Kidney (tissue), 14 donors: Measurements from ENCODE around the gene RPS27A. TPM values are rescaled to one million over a fixed set of nuclear protein-coding genes. Genes with fewer than 3 reads are reported as not detected.

ENCODE experiments used
- DNase-seq, 5 donors: peaks; one replicate each; pipeline ENCODE4 v3.0.0-alpha.2; 2013 to 2020
- FAIRE-seq: peaks from 2 replicates; lab custom pipeline; 2012; peaks lifted over from hg19 to GRCh38; lab: Jason Lieb, UNC
- H3K27ac ChIP-seq, 2 donors: one replicate each; pipeline ENCODE4 v1.7.0; 2013; ENCODE audit warnings: low read depth in 2 of 2, low read length in 2 of 2, inconsistent platforms in 1 of 2
- H3K27me3 ChIP-seq: one replicate; pipeline ENCODE4 v1.7.1; 2013; ENCODE audit warnings: low read length, inconsistent platforms; ENCODE audit not compliant: control insufficient read depth, insufficient read depth
- H3K36me3 ChIP-seq, 3 donors: one replicate each; pipeline versions ENCODE4 v1.7.0 to v1.7.1; 2013; ENCODE audit warnings: low read length in 3 of 3, control low read depth in 1 of 3, inconsistent platforms in 1 of 3; ENCODE audit not compliant: insufficient read depth in 3 of 3, control insufficient read depth in 2 of 3
- H3K4me1 ChIP-seq, 3 donors: one replicate each; pipeline versions ENCODE4 v1.7.0 to v1.7.1; 2013; ENCODE audit warnings: low read length in 3 of 3, inconsistent platforms in 1 of 3, low read depth in 1 of 3; ENCODE audit not compliant: control insufficient read depth in 2 of 3, insufficient read depth in 2 of 3
- H3K4me3 ChIP-seq, 3 donors: one replicate each; pipeline versions ENCODE4 v1.7.0 to v1.8.1; 2013; ENCODE audit warnings: low read length in 3 of 3, control low read depth in 1 of 3, inconsistent platforms in 1 of 3
- H3K9ac ChIP-seq, 3 donors: one replicate each; pipeline versions ENCODE4 v1.7.0 to v1.7.1; 2013; ENCODE audit warnings: low read length in 3 of 3, control low read depth in 1 of 3, inconsistent platforms in 1 of 3
- H3K9me3 ChIP-seq, 3 donors: one replicate each; pipeline versions ENCODE4 v1.7.0 to v1.7.1; 2013; ENCODE audit warnings: low read length in 3 of 3, control low read depth in 1 of 3, inconsistent platforms in 1 of 3; ENCODE audit not compliant: control insufficient read depth in 2 of 3, insufficient read depth in 1 of 3
- intact Hi-C: fragments of 100-400 bp; cut with DNase I; formaldehyde crosslinking; loops from one replicate; pipeline ENCODE4 v1.11.1; 2022
- polyA plus RNA-seq: library from polyadenylated mRNA; stranded (reverse); fragments of 350-450 nt; fragmentation: Illumina TruSeq; extraction: RNeasy Lipid Tissue Mini Kit (QIAGEN cat#74804); gene quantifications from one replicate; pipeline ENCODE4 v1.2.3, GENCODE V29; 2014; ENCODE audit warnings: low read depth, low replicate concordance; ENCODE audit not compliant: insufficient read depth
- total RNA-seq: library from RNA; stranded (reverse); fragmentation: NEBNext Ultra II Directional; extraction: Animal tissue kit (Norgen Biotek cat#: 25700); gene quantifications from one replicate; pipeline ENCODE4 v1.2.1, GENCODE V29; 2021
- TF ChIP-seq, protein P1 (sequence below): IDR thresholded peaks from 3 replicates; pipeline ENCODE4 v1.5.1; 2012; ENCODE audit warnings: mild to moderate bottlenecking, moderate library complexity, borderline replicate concordance; ENCODE audit not compliant: insufficient read depth; ENCODE audit errors: extremely low read depth
- donor health status: control.
- donor health status: control.
- donor health status: control.
- donor health status: control.
- donor health status: control.
- donor health status: DM: yes; HTN: yes; CAD: no.
- donor health status: Normal renal cell carcinoma (clear cell type).

Gene RPS27A
- total and polyA plus RNA-seq, 2 donors from 2014 or later = 896 to 1,835 TPM

DNA sequence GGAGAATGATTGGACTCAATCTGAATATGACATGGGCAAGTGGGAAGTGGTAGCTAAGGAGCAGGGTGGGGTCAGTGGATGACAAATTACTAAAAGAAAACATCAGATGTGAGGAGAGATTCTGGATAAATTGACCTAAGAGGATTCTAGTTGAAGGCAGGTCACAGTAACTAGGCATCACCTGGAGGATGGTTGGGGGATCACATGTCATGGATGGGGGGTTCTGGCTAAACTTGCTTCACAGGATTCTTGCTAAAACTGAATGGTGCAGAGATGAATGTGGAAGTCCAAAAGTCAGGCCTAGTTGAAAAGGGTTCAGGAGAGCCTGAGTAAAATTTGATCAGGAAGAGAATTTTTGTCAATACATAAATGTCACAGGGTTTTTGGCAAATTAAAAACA lies 18.7 kb upstream of the RPS27A start:
- FAIRE-seq = no peak
- intact Hi-C loops = no loop called here
- no peaks in the 10 kb centered on the region for H3K4me1 ChIP-seq

DNA sequence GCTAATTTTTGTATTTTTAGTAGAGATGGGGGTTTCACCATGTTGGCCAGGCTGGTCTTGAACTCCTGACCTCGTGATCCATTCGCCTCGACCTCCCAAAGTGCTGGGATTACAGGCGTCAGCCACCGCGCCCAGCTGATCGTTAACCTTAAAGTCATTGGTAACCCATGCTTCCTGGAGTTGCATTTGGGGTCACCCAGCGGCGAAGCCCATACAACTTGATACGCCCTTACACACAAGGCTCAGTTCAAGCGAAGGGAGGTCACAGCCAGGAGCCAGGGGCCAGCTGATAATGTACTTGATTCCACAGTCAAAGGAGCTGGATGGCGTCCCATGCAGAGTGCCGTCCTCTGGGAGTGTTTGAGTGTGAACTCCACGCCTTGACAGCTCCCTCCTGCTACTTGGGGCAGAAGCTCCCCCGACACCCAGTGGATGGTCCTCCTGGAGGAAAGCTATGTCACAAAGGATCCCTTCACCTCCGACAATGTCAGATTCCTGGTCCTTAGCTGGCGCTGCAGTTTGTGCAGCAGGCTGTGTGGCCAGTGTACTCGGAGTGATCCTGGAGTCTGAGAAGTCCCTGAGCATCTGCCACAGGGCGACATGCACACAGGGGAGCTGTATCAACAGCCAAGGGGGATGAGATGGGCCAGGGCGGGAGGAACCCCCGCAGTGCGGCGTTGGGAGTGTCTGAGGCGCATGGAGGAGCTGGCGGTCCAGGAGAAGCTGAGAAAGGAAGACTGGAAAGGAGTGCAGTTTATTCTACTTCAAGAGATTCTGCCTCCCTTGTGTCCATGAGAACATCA lies 8.3 kb upstream of the RPS27A start:
- FAIRE-seq = no peak
- TF ChIP-seq, protein P1, sequence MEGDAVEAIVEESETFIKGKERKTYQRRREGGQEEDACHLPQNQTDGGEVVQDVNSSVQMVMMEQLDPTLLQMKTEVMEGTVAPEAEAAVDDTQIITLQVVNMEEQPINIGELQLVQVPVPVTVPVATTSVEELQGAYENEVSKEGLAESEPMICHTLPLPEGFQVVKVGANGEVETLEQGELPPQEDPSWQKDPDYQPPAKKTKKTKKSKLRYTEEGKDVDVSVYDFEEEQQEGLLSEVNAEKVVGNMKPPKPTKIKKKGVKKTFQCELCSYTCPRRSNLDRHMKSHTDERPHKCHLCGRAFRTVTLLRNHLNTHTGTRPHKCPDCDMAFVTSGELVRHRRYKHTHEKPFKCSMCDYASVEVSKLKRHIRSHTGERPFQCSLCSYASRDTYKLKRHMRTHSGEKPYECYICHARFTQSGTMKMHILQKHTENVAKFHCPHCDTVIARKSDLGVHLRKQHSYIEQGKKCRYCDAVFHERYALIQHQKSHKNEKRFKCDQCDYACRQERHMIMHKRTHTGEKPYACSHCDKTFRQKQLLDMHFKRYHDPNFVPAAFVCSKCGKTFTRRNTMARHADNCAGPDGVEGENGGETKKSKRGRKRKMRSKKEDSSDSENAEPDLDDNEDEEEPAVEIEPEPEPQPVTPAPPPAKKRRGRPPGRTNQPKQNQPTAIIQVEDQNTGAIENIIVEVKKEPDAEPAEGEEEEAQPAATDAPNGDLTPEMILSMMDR = no peak
- intact Hi-C loops = no loop called here

More for the DNA sequence above, 18.7 kb upstream of the RPS27A start:
- Histone ChIP-seq H3K27me3 (no peaks in the 10 kb centered on the region), H3K9me3 (no peaks in the 10 kb centered on the region), H3K4me3 (no peak overlapping the region), H3K36me3 (no peaks in the 10 kb centered on the region), H3K9ac (no peak overlapping the region), H3K27ac (no peak overlapping the region)
- TF ChIP-seq, protein P1 = no peak
- DNase-seq = no peak

DNA sequence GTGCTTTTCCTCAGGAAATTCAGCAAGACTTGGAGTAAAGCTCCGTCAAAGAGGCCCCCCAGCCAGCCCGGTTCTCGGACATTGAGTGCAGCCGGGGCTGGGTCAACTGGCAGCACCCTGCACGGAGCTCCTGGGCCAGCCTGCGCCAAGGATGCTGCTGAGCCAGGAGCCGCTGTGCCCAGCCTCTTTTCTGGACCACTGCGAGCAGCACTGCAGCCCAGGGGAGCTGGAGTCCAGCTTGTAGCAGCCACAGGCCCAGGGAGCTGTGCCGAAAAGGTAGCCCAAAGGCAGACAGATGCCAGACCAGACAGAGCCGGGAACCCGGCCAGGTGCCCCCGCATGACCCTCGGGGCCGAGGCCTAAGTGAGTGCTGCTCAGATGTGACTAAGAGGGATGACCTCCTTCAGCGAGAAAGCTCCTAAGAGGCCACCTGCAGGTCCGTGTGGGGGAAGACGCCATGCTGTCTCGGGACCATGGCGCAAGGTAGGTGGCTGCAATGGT lies 7.7 kb upstream of the RPS27A start:
- H3K9ac ChIP-seq = no peak overlapping the region
- no peak for FAIRE-seq
- H3K9me3 ChIP-seq = no peaks in the 10 kb centered on the region
- TF ChIP-seq, protein P1 = no peak
- H3K4me3 ChIP-seq = no peak overlapping the region
- H3K27ac ChIP-seq = no peak overlapping the region
- intact Hi-C loops = no loop called here
- H3K27me3 ChIP-seq = no peaks in the 10 kb centered on the region
- H3K36me3 ChIP-seq = no peaks in the 10 kb centered on the region
- DNase-seq = peak in 2 of 5 donors; percentile 43 to 80
- H3K4me1 ChIP-seq = peaks cover 0 to 3% (median 0%) of the 10 kb centered on the region in 3 donors

More for the DNA sequence above, 8.3 kb upstream of the RPS27A start:
- Histone ChIP-seq H3K4me3 (no peak overlapping the region), H3K9me3 (no peaks in the 10 kb centered on the region), H3K27me3 (no peaks in the 10 kb centered on the region), H3K27ac (no peak overlapping the region), H3K36me3 (no peaks in the 10 kb centered on the region), H3K4me1 (peaks cover 0 to 3% (median 0%) of the 10 kb centered on the region in 3 donors), H3K9ac (no peak overlapping the region)
- peak in 3 of 5 donors; percentile 23 to 73 (median 58) for DNase-seq
